ENCODE measurements around the gene MYO16.

DNA sequence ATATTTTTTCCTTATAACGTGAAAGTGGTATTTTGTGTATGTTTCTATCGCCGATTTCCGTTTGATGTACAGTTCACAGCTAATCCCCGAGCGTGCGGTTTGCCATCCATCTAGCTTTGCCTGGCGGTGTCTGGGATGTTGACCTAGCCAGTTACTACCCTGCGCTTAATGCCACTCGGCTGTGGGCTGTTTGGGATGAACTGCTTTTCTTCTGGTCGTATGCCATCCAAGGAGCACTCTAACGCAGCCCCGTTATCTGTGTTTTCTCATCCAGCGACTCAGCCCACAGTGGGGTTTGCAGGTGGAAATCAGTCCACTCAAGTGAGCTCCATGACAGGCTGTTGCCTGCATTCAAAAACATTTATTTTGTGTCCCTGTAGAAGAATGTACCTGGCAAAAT lies 512.3 kb downstream of the MYO16 start:
- TF ChIP-seq EHMT2 (IDR thresholded peaks at IDR 0.05; ENCODE audit: low read depth) (no peak), POLR2A (IDR thresholded peaks at IDR 0.05; ENCODE audit: low read length) (no peak)
- TF ChIP-seq, protein P1, sequence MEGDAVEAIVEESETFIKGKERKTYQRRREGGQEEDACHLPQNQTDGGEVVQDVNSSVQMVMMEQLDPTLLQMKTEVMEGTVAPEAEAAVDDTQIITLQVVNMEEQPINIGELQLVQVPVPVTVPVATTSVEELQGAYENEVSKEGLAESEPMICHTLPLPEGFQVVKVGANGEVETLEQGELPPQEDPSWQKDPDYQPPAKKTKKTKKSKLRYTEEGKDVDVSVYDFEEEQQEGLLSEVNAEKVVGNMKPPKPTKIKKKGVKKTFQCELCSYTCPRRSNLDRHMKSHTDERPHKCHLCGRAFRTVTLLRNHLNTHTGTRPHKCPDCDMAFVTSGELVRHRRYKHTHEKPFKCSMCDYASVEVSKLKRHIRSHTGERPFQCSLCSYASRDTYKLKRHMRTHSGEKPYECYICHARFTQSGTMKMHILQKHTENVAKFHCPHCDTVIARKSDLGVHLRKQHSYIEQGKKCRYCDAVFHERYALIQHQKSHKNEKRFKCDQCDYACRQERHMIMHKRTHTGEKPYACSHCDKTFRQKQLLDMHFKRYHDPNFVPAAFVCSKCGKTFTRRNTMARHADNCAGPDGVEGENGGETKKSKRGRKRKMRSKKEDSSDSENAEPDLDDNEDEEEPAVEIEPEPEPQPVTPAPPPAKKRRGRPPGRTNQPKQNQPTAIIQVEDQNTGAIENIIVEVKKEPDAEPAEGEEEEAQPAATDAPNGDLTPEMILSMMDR (IDR thresholded peaks at IDR 0.05): no peak
